22Rv1 (cell line): ENCODE measurements around the gene KLK8.

Experiments
- H3K27ac ChIP-seq: fragments of 450-650 bp; 2 replicates; pipeline ENCODE4 v1.5.1; 2017
- ZFX ChIP-seq: fragments of 450-650 bp; IDR thresholded peaks from 2 replicates; pipeline ENCODE4 v1.6.1; 2017; ENCODE audit warnings: antibody characterized with exemption, borderline replicate concordance
- TF ChIP-seq, protein P1 (sequence below): fragments of 450-650 bp; IDR thresholded peaks from 2 replicates; pipeline ENCODE4 v1.5.1; 2017; ENCODE audit warnings: mild to moderate bottlenecking

Gene KLK8, protein sequence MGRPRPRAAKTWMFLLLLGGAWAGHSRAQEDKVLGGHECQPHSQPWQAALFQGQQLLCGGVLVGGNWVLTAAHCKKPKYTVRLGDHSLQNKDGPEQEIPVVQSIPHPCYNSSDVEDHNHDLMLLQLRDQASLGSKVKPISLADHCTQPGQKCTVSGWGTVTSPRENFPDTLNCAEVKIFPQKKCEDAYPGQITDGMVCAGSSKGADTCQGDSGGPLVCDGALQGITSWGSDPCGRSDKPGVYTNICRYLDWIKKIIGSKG

DNA sequence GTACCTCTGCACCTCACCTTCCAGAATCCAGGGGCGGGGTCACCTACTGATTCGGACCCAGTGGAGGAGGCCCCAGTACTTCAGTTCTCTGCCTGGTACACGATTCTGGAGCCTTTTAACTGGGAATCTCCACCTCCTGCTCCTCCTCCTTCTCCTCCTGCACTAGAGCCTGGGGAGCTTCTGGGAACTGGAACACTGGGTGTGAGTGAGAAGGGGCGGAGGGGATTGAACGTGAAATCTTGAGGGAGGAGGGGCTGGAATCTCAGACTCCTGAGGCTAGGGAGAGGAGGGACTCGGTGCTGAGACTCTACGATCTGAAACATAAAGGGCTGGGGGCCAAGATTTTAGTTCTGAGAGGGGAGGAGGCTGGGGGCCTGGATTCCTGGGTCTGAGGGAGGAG, at the start of gene KLK8:
TSS of gene KLK8 (minus strand) at position 90 of the 400 bp plus-strand sequence. CDS start 437 bp downstream, outside the sequence.
- no peak within 1 kb of the TSS for H3K27ac ChIP-seq
- TF ChIP-seq ZFX: no peak
- TF ChIP-seq, protein P1, sequence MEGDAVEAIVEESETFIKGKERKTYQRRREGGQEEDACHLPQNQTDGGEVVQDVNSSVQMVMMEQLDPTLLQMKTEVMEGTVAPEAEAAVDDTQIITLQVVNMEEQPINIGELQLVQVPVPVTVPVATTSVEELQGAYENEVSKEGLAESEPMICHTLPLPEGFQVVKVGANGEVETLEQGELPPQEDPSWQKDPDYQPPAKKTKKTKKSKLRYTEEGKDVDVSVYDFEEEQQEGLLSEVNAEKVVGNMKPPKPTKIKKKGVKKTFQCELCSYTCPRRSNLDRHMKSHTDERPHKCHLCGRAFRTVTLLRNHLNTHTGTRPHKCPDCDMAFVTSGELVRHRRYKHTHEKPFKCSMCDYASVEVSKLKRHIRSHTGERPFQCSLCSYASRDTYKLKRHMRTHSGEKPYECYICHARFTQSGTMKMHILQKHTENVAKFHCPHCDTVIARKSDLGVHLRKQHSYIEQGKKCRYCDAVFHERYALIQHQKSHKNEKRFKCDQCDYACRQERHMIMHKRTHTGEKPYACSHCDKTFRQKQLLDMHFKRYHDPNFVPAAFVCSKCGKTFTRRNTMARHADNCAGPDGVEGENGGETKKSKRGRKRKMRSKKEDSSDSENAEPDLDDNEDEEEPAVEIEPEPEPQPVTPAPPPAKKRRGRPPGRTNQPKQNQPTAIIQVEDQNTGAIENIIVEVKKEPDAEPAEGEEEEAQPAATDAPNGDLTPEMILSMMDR: no peak

DNA sequence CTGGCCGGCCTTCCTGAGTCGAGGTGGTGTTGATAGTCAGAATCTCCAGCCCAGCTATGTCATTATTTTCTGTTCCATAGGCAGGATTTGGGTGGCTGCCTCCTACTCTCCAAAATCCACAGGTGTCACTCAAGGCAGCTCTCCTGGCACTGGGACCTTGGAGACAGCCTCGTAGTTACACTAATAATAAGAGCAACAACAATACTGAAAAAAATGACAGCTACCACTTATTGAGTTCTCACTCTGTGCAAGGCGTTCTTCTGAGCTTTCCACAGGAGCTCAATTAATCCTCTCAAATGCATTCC, 45.6 kb upstream of the KLK8 start:
- no peak overlapping the region for H3K27ac ChIP-seq
- no peak for TF ChIP-seq ZFX
- TF ChIP-seq, protein P1: no peak

DNA sequence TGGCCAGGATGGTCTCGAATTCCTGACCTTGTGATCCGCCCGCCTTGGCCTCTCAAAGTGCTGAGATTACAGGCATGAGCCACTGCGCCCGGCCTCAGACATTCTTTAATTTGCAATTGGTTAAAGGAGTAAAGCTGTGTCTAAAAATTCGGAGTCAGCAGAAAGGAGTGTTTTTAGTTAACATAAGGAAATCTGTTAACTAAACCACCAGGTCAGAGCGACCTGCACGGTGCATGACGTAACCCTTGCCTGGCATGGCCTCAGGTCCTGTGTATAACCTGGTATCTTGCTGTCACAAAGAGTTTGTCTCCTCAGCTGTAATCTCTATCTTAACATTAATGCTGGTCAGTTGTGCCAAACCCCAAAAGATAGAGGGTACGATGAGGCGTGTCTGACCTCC, 42.9 kb upstream of the KLK8 start:
- no peak for TF ChIP-seq ZFX
- TF ChIP-seq, protein P1: no peak
- no peak overlapping the region for H3K27ac ChIP-seq

DNA sequence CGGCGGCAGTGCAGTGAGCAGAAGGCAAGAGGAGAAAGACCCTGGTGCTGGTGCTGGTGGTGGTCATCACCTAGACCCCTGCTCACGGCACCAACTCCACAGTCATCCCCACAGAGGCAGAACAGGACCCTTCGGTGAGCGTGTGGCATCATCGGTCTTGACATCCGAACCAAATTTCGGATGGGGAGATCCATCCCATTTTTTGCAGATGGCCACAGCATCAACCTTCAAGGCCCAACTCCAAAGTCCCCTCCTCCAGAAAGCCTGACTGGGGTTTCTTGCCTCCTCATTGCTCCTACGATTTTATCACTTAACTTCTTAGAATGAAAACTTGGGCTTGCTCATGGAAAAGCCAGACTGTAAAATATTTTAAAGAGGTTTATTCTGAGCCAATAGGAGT, 42.1 kb upstream of the KLK8 start:
- no peak overlapping the region for H3K27ac ChIP-seq
- TF ChIP-seq, protein P1: no peak
- TF ChIP-seq ZFX: no peak

DNA sequence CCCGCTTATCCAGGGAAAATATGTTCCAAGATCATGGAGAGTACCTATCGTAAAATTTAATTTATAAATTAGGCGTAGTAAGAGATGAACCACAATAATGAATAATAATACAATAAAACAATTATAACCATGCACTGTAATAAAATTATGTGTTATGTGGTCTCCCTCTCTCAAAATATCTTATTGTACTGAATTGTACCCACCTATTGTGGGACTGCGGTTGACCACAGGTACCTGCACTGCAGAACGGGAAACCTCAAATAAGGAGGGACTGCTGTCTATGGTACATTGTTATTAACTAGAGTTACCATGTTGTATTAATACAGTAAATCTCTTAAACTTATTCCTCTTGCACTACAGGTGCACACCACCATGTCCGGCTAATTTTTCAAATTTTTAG, 38.7 kb upstream of the KLK8 start:
- TF ChIP-seq, protein P1: no peak
- no peak for TF ChIP-seq ZFX
- H3K27ac ChIP-seq: no peak overlapping the region

DNA sequence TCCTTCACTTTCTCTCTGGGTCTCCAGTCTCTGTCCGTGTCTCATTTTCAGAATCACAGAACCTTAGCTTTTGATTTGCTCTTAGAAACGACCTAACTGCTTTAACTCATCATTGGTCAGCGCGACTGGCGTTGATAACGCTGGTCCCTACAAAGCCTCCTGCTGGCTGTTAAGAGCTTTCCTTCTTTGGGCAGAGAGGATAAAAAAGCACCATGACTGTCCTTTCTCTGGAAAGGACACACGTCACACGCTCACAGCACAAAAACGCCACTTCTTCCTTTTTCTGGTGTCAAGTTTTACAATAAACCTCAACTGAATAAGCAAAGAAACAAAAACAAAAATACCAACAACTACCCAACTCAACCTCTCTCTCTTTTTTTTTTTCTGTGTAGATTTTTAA, 35.1 kb upstream of the KLK8 start:
- TF ChIP-seq ZFX: no peak
- TF ChIP-seq, protein P1: no peak
- H3K27ac ChIP-seq: no peak overlapping the region

DNA sequence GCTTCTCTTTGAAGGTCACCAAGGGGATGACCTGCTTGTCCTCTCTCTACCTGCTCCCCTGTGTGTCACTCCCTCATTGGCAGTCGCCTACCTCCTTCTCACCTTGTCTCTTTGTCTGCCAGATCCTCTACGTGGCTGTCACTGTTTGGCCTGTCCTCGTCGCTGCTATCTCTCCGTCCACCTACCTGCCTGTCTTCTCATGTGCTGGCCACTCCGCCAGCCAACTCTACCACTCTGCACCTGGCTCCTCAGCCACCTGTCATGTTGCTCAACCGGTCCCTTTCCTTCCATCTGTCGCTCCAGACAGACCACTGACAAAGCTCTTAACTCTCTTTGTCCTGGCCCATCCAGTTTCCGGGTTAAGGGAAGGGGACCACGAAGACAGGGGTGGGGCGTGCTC, 33.3 kb upstream of the KLK8 start, which contains the start of gene KLK12:
TSS of gene KLK12 (minus strand) at position 299 of the 400 bp plus-strand sequence. CDS start 381 bp downstream, outside the sequence.
- TF ChIP-seq, protein P1: no peak
- no peak for TF ChIP-seq ZFX
- H3K27ac ChIP-seq: no peak within 1 kb of the TSS
